Naive B cell (primary cell): ENCODE measurements around the gene PHKG1. TPM values are rescaled to one million over a fixed set of nuclear protein-coding genes. Genes with fewer than 3 reads are reported as not detected.
A peak's percentile ranks its signal among the peaks of the same experiment; 100 is the strongest.
"Not testable (repeated sequence)": the region's sequence is repeated elsewhere in the genome, so short reads cannot be mapped to it uniquely, and the experiment has no call there.

Source experiments
- ATAC-seq, 2 donors: fragments of 150-1000 bp; cut with Tn5 transposase; 2 replicates each; pipeline ENCODE4 v1.10.0; 2021; ENCODE audit warnings: low read depth in 2 of 2, mild to moderate bottlenecking in 2 of 2, moderate library complexity in 2 of 2
- DNase-seq: peaks from one replicate; pipeline ENCODE4 v3.0.0; 2022
- H3K27ac Mint-ChIP-seq, 6 donors: one replicate each; pipeline ENCODE4 v1.8.0; 2020 to 2022; ENCODE audit warnings: mild to moderate bottlenecking in 6 of 6, mixed read lengths in 6 of 6, moderate library complexity in 5 of 6, inconsistent platforms in 2 of 6
- H3K27me3 Mint-ChIP-seq, 3 donors: one replicate each; pipeline ENCODE4 v1.8.0; 2021 to 2022; ENCODE audit warnings: mixed read lengths in 3 of 3, mild to moderate bottlenecking in 1 of 3
- H3K36me3 Mint-ChIP-seq, 2 donors: one replicate each; pipeline ENCODE4 v1.8.0; 2020 to 2022; ENCODE audit warnings: mixed read lengths in 2 of 2, inconsistent platforms in 1 of 2, mild to moderate bottlenecking in 1 of 2
- H3K4me1 Mint-ChIP-seq, 3 donors: one replicate each; pipeline ENCODE4 v1.8.0; 2020 to 2022; ENCODE audit warnings: mixed read lengths in 3 of 3, inconsistent platforms in 1 of 3, mild to moderate bottlenecking in 1 of 3, moderate library complexity in 1 of 3
- H3K4me3 Mint-ChIP-seq, 8 donors: one replicate each; pipeline ENCODE4 v1.8.0; 2020 to 2022; ENCODE audit warnings: mild to moderate bottlenecking in 8 of 8, mixed read lengths in 8 of 8, moderate library complexity in 8 of 8, inconsistent platforms in 2 of 8
- H3K9me3 Mint-ChIP-seq, 7 donors: one replicate each; pipeline ENCODE4 v1.8.0; 2020 to 2022; ENCODE audit warnings: mixed read lengths in 7 of 7, mild to moderate bottlenecking in 5 of 7, inconsistent platforms in 2 of 7, moderate library complexity in 1 of 7
- polyA plus RNA-seq, 6 donors: library from polyadenylated mRNA; unstranded; fragments of 300-500 nt; fragmentation: Illumina TruSeq; gene quantifications; one replicate each; pipeline ENCODE4 v1.2.3, GENCODE V29; 2021; ENCODE audit warnings: low read depth in 6 of 6

PHKG1 gene
- under 1 TPM in 5 of 6 donors, not detected in 1; 0.15 to 0.63 (median 0.41) TPM for polyA plus RNA-seq

GRCh38 chr7:56092789-56093531 is at the start of gene PHKG1:
Gene PHKG1, minus strand, starts transcription at chr7:56092952. Its CDS starts 4,011 bp downstream, at chr7:56088941.
- no peak for DNase-seq
- H3K27me3 Mint-ChIP-seq: no peaks in the 10 kb centered on the region
- H3K4me1 Mint-ChIP-seq: no peaks in the 10 kb centered on the region
- no peaks in the 10 kb centered on the region for H3K36me3 Mint-ChIP-seq
- peak within 1 kb of the TSS in 1 of 8 donors; percentile 47 for H3K4me3 Mint-ChIP-seq
- peak within 1 kb of the TSS in 5 of 6 donors; percentile 7 to 54 (median 29) for H3K27ac Mint-ChIP-seq
- ATAC-seq: no peak
- no peaks in the 10 kb centered on the region for H3K9me3 Mint-ChIP-seq

GRCh38 chr7:56131062-56131461 is 38.3 kb upstream of the PHKG1 start:
- ATAC-seq, H3K27me3 Mint-ChIP-seq, H3K27ac Mint-ChIP-seq, DNase-seq, H3K4me1 Mint-ChIP-seq, H3K4me3 Mint-ChIP-seq, H3K36me3 Mint-ChIP-seq, H3K9me3 Mint-ChIP-seq: not testable (repeated sequence)

- Mint-ChIP-seq H3K36me3 (no peaks in the 10 kb centered on the region), H3K4me3 (no peak overlapping the region), H3K27me3 (peaks cover 0 to 4% (median 0%) of the 10 kb centered on the region in 3 donors), H3K27ac (peak overlapping the region in 1 of 6 donors; percentile 9), H3K9me3 (no peaks in the 10 kb centered on the region), H3K4me1 (no peaks in the 10 kb centered on the region)
- ATAC-seq: no peak
- DNase-seq: no peak
Measured at GRCh38 chr7:56127241-56127975, 34.7 kb upstream of the PHKG1 start.

GRCh38 chr7:56125831-56126230 is 33.1 kb upstream of the PHKG1 start:
- Mint-ChIP-seq H3K36me3 (no peaks in the 10 kb centered on the region), H3K27me3 (peaks cover 0 to 4% (median 0%) of the 10 kb centered on the region in 3 donors), H3K4me1 (no peaks in the 10 kb centered on the region), H3K27ac (no peak overlapping the region), H3K4me3 (no peak overlapping the region), H3K9me3 (no peaks in the 10 kb centered on the region)
- DNase-seq (no peak), ATAC-seq (no peak)

GRCh38 chr7:56124981-56125380 is 32.2 kb upstream of the PHKG1 start:
- Mint-ChIP-seq H3K9me3 (peaks cover 0 to 1% (median 0%) of the 10 kb centered on the region in 7 donors), H3K27ac (no peak overlapping the region), H3K4me1 (no peaks in the 10 kb centered on the region), H3K27me3 (peaks cover 4% of the 10 kb centered on the region in 3 donors), H3K36me3 (no peaks in the 10 kb centered on the region), H3K4me3 (no peak overlapping the region)
- ATAC-seq (no peak), DNase-seq (no peak)

GRCh38 chr7:56121440-56121839 is 28.7 kb upstream of the PHKG1 start:
- H3K27ac Mint-ChIP-seq: no peak overlapping the region
- peaks cover 0 to 1% (median 0%) of the 10 kb centered on the region in 7 donors for H3K9me3 Mint-ChIP-seq
- ATAC-seq: no peak
- no peak overlapping the region for H3K4me3 Mint-ChIP-seq
- no peaks in the 10 kb centered on the region for H3K4me1 Mint-ChIP-seq
- DNase-seq: no peak
- H3K27me3 Mint-ChIP-seq: peaks cover 18 to 24% (median 24%) of the 10 kb centered on the region in 3 donors
- H3K36me3 Mint-ChIP-seq: no peaks in the 10 kb centered on the region

- ATAC-seq (no peak), DNase-seq (no peak)
- H3K36me3 Mint-ChIP-seq: no peaks in the 10 kb centered on the region
- H3K4me1 Mint-ChIP-seq: no peaks in the 10 kb centered on the region
- H3K9me3 Mint-ChIP-seq: peaks cover 0 to 1% (median 0%) of the 10 kb centered on the region in 7 donors
- H3K4me3 Mint-ChIP-seq: no peak within 1 kb of the TSS
- H3K27ac Mint-ChIP-seq: no peak within 1 kb of the TSS
- peaks cover 27 to 50% (median 30%) of the 10 kb centered on the region in 3 donors for H3K27me3 Mint-ChIP-seq
Measured at GRCh38 chr7:56115852-56116538, 23.2 kb upstream of the PHKG1 start, which contains the start of gene NUPR2. Gene NUPR2, minus strand, starts transcription at chr7:56116417. Its CDS starts 103 bp downstream, at chr7:56116314.

GRCh38 chr7:56112244-56112643 is 19.5 kb upstream of the PHKG1 start:
- not testable (repeated sequence) for H3K9me3 Mint-ChIP-seq, H3K4me1 Mint-ChIP-seq, H3K4me3 Mint-ChIP-seq, ATAC-seq, DNase-seq, H3K36me3 Mint-ChIP-seq
- H3K27ac Mint-ChIP-seq: peak overlapping the region in 1 of 6 donors; percentile 33
- peaks cover 15 to 35% (median 16%) of the 10 kb centered on the region in 3 donors for H3K27me3 Mint-ChIP-seq

GRCh38 chr7:56110611-56111010 is 17.9 kb upstream of the PHKG1 start:
- no peak for DNase-seq
- ATAC-seq: no peak
- Mint-ChIP-seq H3K9me3 (peaks cover 0 to 5% (median 2%) of the 10 kb centered on the region in 7 donors), H3K27me3 (peaks cover 5 to 20% (median 16%) of the 10 kb centered on the region in 3 donors), H3K4me3 (no peak overlapping the region), H3K4me1 (peaks cover 19 to 23% (median 23%) of the 10 kb centered on the region in 3 donors), H3K27ac (no peak overlapping the region), H3K36me3 (peaks cover 0 to 22% of the 10 kb centered on the region in 2 donors)

GRCh38 chr7:56107954-56108258 is 15.2 kb upstream of the PHKG1 start:
- Mint-ChIP-seq H3K27ac (peak overlapping the region in 5 of 6 donors; percentile 24 to 97 (median 71)), H3K9me3 (peaks cover 0 to 5% (median 2%) of the 10 kb centered on the region in 7 donors), H3K4me1 (peaks cover 23 to 40% (median 31%) of the 10 kb centered on the region in 3 donors), H3K36me3 (peaks cover 4 to 22% of the 10 kb centered on the region in 2 donors), H3K27me3 (peaks cover 0 to 3% (median under 1%) of the 10 kb centered on the region in 3 donors), H3K4me3 (peak overlapping the region in 5 of 8 donors; percentile 93 to 98 (median 98))
- no peak for ATAC-seq
- no peak for DNase-seq

- Mint-ChIP-seq H3K4me3 (peak within 1 kb of the TSS; percentile 93 to 100 (median 98)), H3K9me3 (peaks cover 0 to 5% (median 2%) of the 10 kb centered on the region in 7 donors)
Measured at GRCh38 chr7:56106108-56107073, 13.6 kb upstream of the PHKG1 start, which contains the start of gene CHCHD2. Gene CHCHD2, minus strand, starts transcription at chr7:56106476. Its CDS starts 63 bp downstream, at chr7:56106413.

GRCh38 chr7:56105508-56105907 is 12.8 kb upstream of the PHKG1 start:
- peaks cover 9 to 31% of the 10 kb centered on the region in 2 donors for H3K36me3 Mint-ChIP-seq
- DNase-seq (no peak), ATAC-seq (no peak)
- H3K4me1 Mint-ChIP-seq: peaks cover 23 to 43% (median 36%) of the 10 kb centered on the region in 3 donors
- peaks cover 0 to 3% (median 0%) of the 10 kb centered on the region in 3 donors for H3K27me3 Mint-ChIP-seq
- H3K27ac Mint-ChIP-seq: peak overlapping the region; percentile 96 to 100 (median 98)
- peak overlapping the region; percentile 93 to 100 (median 98) for H3K4me3 Mint-ChIP-seq
- H3K9me3 Mint-ChIP-seq: peaks cover 0 to 5% (median 2%) of the 10 kb centered on the region in 7 donors

More at GRCh38 chr7:56106108-56107073, 13.6 kb upstream of the PHKG1 start, which contains the start of gene CHCHD2:
- peaks cover 0 to 3% (median 0%) of the 10 kb centered on the region in 3 donors for H3K27me3 Mint-ChIP-seq
- H3K4me1 Mint-ChIP-seq: peaks cover 23 to 40% (median 31%) of the 10 kb centered on the region in 3 donors
- DNase-seq (peak; percentile 91), ATAC-seq (peak; percentile 96 to 97)
- peaks cover 4 to 23% of the 10 kb centered on the region in 2 donors for H3K36me3 Mint-ChIP-seq
- peak within 1 kb of the TSS; percentile 96 to 100 (median 98) for H3K27ac Mint-ChIP-seq
